ENCODE data around the gene ST6GALNAC2.
A peak's percentile ranks its signal among the peaks of the same experiment; 100 is the strongest.

The ST6GALNAC2 gene

GRCh38 chr17:76593959-76594358 lies 8.3 kb upstream of the ST6GALNAC2 start (continued):
- TF ChIP-seq ZNF114 (tag by site-specific recombination; IDR thresholded peaks at IDR 0.05) (no peak), ZSCAN5A (tag by site-specific recombination; IDR thresholded peaks at IDR 0.05) (no peak), IKZF3 (tag by site-specific recombination; IDR thresholded peaks at IDR 0.05) (no peak), ZNF37A (tag by site-specific recombination; IDR thresholded peaks at IDR 0.05) (no peak), HIC1 (tag by site-specific recombination; IDR thresholded peaks at IDR 0.05) (no peak), ZNF324 (tag by site-specific recombination; IDR thresholded peaks at IDR 0.05) (no peak), ZNF596 (tag by site-specific recombination; IDR thresholded peaks at IDR 0.05) (no peak), SP3 (tag by site-specific recombination; IDR thresholded peaks at IDR 0.05) (no peak), ZNF747 (tag by site-specific recombination; IDR thresholded peaks at IDR 0.05) (no peak), ZNF76 (tag by site-specific recombination; IDR thresholded peaks at IDR 0.05; ENCODE audit: borderline replicate concordance, low read depth) (no peak), ZNF311 (tag by site-specific recombination; IDR thresholded peaks at IDR 0.05; ENCODE audit: borderline replicate concordance) (no peak), OVOL3 (tag by site-specific recombination; IDR thresholded peaks at IDR 0.05) (no peak), EGR2 (tag by site-specific recombination; IDR thresholded peaks at IDR 0.05; ENCODE audit: low read depth) (no peak)

- H3K27ac ChIP-seq (ENCODE audit: extremely low read depth, low read depth, low read length): no peak overlapping the region
- CTCF ChIA-PET: interaction anchor here (0.6 to 2.9 kb wide), 5 partner anchors 25 to 36 kb away, joined by 3 to 13 read pairs (median 3); no protein-coding TSS in a partner anchor
- POLR2A ChIA-PET: interaction anchor here (1.0 kb wide), 1 partner anchor 10 kb away, joined by 3 read pairs; no protein-coding TSS in a partner anchor
- 0 out of 2 replicates have a peak, but pooled peaks have one; percentile 24 for TF ChIP-seq PATZ1 (tag by site-specific recombination; IDR thresholded peaks at IDR 0.05)
- TF ChIP-seq SP7 (tag by site-specific recombination; IDR thresholded peaks at IDR 0.05): peak; percentile 46; the same call in 1 of the 2 replicates
- TF ChIP-seq ZNF398 (tag by site-specific recombination; IDR thresholded peaks at IDR 0.05): 0 out of 2 replicates have a peak, but pooled peaks have one; percentile 9
- no peak for TF ChIP-seq ZNF132 (tag by site-specific recombination; IDR thresholded peaks at IDR 0.05; ENCODE audit: borderline replicate concordance)
- no peak for TF ChIP-seq ZNF664 (tag by site-specific recombination; IDR thresholded peaks at IDR 0.05)
- peak; percentile 40; the same call in 1 of the 2 replicates for TF ChIP-seq ZNF366 (tag by site-specific recombination; conservative IDR thresholded peaks at IDR 0.05)
- 0 out of 2 replicates have a peak, but pooled peaks have one; percentile 25 for TF ChIP-seq KLF17 (tag by site-specific recombination; IDR thresholded peaks at IDR 0.05)
- peak; percentile 94 for TF ChIP-seq OSR2 (tag by site-specific recombination; IDR thresholded peaks at IDR 0.05)
- TF ChIP-seq ZNF169 (tag by site-specific recombination; IDR thresholded peaks at IDR 0.05): no peak
- TF ChIP-seq ZNF184 (tag by site-specific recombination; IDR thresholded peaks at IDR 0.05): peak; percentile 86; the same call in 1 of the 2 replicates
- no peak for TF ChIP-seq ZNF626 (tag by site-specific recombination; IDR thresholded peaks at IDR 0.05)
- no peak for TF ChIP-seq ZNF76 (tag by site-specific recombination; IDR thresholded peaks at IDR 0.05; ENCODE audit: borderline replicate concordance, low read depth)
- peak; percentile 58; the same call in 1 of the 2 replicates for TF ChIP-seq TSHZ1 (tag by site-specific recombination; IDR thresholded peaks at IDR 0.05; ENCODE audit: borderline replicate concordance)
These were observed 7.7 kb upstream of the ST6GALNAC2 start for GRCh38 chr17:76593384-76593826.

More at GRCh38 chr17:76593384-76593826, 7.7 kb upstream of the ST6GALNAC2 start:
- Histone ChIP-seq H3K36me3 (ENCODE audit: control insufficient read depth in 2 of 2, insufficient read depth in 1 of 2, low read length in 2 of 2) (no peaks in the 10 kb centered on the region), H3K4me3 (ENCODE audit: low read depth, low read length) (no peak overlapping the region), H3K9me3 (ENCODE audit: control insufficient read depth, insufficient read depth, low read depth, low read length) (no peaks in the 10 kb centered on the region), H3K4me1 (ENCODE audit: control insufficient read depth, insufficient read depth, low read length) (peaks cover 6% of the 10 kb centered on the region; the same call in 1 of the 2 replicates)
